DMS153 (cell line): Measurements from ENCODE around the gene PRKCH.

Experiments used
- DNase-seq: peaks from one replicate; lab custom pipeline; 2025; lab: John Stamatoyannopoulos, UW

The PRKCH gene

DNA sequence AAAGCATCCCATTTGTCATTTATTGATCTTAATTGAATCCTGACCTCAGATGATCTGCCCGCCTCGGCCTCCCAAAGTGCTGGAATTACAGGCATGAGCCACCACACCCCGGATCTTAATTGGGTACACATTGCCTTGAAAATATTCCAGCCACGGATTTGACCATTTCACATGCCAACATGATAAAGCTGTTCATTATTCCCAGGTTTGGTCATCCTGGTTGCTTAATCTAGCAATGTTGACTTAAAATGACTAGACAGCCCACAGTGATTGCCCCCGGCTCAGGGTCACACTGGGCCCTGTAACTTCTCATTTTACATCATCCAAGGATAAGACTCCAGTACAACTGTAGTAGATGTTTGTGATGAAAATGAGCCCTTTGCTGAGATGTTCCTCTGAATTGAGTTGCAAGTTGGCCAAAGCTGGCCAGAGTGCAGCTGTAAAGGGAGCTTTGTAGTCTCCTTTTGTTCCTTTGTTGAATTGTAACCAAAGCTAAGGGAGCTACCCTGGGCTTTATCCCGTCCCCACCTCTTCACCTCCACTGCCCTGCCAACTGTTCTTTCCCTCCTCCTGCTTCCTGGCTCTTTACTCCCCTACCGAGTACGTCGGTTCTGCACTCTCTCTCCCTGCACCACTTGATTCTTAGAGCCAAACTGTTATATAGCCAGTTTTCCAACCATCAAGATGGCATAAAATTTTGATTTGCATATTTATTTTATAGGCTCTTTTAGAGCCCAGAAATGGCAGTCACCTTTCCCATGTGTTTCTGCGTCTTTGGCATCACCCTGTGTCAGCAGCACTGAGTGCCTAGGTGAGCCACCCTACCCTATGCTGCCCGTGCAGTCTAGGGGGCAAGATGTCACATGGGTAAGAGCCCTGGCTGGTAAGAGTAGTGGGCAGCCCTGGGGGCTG, 232.6 kb downstream of the PRKCH start:
- DNase-seq, result no peak

DNA sequence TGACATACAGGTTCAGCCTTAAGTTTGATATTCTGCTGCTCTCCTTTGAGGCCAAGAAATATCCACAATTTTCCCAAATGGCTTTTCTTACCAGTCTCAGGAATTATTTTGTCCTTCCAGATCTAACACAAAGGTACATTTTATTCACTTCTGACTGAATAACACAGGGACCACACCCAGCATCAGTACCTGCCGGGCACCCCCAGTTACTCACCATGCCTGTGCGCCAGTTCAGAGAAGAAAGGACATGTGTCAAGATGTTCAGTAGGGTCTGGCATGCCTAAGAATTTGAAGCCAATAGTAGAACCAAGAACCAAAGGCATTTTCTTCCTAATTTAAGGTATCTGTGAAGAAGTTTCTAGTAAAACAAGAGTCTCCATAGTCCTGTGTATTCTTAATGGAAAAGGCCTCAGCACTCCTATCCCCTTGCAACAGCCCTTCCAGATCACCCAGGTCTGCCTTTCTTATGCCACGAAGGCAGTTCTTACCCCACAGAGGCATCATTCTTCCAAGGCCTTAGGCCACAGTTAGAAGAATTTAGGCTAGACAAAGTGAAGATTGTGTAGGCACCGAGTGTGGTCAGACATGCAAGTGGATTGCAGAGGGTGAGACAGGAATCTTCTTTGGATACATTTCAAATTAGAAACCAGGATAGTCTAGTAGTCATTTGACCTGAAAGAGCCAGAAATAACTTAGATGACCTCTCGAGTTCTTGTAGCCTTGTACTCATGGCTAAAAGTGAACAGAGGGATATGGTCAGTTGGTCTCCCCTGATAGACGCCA, 233.9 kb downstream of the PRKCH start:
- DNase-seq, result no peak

DNA sequence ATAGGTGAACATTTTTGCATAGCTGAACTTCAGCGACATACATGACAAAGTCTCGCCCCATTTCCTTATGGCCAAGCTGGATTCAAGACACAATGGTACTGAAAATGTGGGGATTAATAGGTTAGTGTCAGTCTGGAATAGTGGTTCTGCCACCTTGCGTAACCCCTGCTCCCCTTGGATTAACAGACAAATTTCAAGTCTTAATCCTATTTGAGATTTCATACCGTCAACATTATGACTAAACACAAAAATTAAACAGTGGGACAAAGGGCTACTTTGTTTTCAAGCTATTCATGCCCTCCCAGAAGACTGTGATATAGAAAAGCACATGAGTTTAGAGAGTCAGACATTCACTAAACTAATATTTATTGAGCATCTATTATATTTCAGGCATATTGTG, 235.1 kb downstream of the PRKCH start:
- DNase-seq, result no peak

DNA sequence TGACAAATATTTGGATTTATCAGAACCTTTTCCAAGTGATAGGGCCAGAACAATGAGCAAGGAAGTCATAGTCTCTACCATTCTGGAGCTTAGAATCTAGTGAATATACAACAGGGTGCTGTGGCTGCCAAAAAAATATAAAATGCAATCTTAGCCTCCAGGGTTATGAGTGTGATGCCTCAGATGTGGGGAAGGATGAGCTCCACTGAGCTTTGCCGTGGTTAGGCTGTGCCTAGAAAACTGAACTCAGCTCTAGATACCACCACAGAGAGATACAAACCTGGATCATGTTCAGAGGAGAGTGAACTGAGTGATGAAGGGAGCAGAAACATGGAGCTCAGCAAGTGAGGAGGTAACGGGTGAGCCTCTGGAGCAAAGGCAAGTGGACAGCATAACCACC, 235.9 kb downstream of the PRKCH start:
- DNase-seq, result no peak

DNA sequence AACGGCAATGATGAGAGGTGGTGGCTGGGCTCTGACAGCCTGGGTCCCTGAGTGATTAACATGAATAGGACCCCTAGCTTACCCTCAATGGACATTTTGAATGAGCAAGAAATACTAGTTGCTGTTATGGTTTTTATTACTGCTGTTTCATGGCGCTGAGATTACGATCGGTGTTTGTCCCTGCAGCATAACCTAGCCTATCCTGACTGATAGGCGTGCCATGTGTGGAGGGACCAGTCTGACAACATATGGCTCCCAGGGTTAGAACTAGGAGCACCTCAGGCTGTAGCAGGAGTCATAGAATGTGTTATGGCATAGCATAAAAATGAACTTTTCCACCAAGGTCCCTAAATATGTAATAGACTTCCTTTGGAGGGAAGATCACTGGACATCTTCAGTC, 236.5 kb downstream of the PRKCH start:
- no peak for DNase-seq

DNA sequence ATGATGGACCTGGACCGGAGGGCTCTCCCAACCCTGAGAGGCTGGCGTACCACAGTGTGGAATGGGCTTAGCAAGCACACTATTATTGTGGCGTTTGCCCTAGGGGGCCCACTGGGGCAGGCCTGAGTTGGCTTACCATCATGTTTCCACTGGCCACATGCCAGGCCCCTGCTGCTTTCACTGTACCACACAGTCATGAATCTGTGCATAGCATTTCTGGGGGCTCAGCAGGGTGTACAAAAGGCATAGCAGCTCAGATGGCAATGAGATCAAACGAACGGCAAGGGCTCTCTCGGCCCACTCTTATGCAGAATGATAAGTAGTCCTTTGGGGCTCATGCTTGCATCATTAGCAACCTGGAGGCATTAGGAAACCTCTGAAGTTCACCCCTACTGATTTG, 236.9 kb downstream of the PRKCH start:
- DNase-seq, result no peak

DNA sequence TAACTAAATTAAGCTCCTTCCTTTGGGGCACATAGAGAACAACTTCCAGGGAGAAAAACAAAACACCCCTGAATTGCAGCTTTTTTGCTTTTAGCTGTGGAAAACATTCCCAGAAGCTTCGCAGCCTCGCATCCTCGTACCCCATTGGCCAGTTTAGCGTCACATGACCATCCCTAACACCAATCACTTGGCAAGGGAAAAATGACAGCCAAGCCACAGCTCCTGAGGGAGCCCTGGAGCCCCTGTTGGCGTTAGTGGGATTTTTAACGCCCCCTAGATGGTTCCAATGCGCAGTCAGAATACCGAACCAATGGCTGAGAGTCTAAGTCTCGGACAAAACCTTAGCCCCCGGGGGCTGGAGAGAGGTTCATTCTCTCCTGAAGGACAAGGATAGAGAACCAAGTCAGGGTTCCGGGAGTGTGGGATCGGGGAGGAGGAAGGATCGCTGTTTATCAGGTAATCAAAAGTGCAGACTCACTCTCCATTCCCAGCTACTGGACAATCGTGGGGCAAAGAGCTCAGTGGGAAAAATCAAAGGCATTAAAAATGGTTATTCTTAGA, 238.3 kb downstream of the PRKCH start:
- DNase-seq, result no peak

DNA sequence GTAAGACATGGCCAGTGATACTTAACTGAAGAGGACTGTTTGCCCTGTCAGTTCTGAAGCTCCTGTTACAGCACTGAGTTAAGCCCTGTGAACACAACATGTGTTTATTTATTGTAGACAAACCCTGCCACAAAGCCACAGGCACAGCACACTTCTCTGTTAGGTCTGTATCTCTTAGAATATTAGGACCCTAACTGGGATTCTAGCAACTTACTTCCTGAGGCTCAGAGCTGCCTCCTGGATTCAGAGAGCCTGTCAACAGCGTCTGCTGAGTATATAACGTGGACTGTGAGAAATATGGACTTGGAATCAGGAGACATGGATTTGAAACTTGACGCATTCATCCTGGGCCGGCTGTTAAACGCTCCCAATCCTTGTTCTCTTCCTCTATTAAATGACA, 238.9 kb downstream of the PRKCH start:
- DNase-seq, result no peak

DNA sequence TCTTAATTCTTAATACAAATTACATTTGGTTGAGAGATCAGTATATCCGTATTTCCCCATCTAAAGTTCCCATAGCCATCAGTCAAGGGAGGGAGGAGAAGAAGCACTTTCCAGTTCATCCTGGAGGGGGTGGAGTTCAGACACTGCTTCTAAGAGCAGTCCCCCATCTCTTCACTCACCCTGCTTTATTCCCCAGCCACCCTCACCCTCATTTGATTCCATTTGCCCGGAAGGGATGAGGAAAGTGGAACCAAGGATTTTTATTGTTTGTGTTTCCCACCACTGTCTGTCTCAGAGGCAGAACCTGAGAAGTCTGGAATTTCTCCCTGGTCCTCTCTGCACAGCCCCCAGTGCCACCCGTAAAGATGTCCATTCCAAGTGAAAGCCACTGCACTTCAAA, 239.7 kb downstream of the PRKCH start:
- no peak for DNase-seq

DNA sequence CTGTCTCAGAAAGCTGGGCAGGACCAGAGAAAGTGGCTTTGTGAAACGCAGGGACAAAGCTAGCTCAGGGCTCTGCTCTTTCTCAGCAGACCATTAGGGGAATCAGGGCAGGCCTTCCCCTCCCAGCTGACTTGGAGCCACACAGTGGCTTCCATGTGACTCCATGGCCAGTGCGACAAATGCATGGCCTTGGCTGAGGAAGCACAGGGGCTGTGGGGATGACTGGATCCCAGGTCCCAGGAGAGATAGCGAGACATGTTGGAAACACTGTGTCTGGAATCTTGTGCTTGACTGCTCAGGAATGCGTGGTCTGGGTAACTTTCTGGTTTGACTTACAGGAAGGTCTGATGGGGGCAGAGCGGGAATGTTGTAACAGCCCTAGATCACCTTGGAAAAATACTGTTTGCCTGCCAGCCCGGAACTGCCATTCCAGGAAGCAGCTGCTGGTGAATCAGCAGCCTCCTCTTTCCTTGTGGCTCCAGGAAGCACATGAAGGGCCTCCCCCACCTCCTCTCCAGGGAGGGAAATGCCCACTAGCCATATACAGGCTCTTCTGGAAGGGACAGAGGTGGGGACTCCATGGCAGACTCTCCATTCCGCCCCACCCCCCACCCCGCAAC, 240.4 kb downstream of the PRKCH start:
- DNase-seq, result peak; percentile 83

DNA sequence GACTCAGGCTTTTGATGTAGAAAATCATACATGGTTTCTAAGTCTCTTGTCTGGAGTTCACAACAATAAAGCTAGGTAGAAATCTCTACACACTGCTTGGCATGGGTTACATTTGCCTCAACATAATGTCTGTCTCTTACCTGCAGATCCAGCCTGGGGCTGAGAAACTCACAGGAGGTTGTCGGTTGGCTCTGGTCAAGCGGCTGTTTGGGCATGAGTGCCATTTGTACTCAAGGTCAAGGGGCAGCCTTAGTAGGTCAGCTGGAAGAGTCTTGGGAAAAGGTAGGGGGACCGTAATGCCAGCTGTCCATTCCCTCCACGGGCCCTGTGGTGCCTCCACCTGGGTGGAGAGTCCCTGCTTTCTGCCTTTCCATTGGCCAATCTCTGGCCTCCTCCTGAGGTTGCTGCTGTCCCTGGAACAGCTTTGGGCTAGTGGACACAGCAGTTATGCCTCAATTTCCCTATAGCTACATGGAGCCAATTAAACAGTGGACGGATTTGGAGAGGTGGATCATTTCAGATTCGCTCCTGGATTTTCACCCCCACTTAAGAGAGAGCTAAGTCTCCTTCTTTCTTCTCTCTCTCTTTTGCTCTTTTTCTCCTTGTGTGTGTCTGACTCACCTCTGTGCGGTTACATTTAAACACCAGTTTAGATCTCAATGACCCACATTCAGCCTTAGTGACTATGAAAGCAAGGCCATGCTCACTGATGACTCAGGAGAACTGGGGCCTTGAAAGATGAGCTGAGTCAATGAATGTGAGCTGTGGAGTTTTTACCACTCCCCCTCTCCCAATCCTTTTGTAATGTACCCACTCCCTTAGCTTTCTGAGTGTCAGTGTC, 241.2 kb downstream of the PRKCH start:
- no peak for DNase-seq

DNA sequence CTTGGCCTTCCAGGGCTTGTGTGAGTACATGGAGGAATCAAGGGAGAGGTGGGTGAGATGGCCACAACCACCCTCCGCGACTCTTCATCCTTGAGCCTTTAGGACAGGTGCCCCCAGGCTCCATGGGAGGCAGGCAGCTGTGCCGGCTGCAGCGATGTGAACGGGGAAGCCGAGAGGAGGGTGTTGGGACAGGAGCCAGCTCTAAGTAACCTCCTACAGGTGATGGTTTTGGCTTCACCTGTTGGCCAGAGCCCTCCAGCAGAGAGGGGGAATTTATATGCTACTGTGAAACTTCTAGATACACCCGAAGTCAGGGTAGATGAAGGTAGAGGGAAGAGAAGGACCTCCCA, 241.8 kb downstream of the PRKCH start:
- no peak for DNase-seq

DNA sequence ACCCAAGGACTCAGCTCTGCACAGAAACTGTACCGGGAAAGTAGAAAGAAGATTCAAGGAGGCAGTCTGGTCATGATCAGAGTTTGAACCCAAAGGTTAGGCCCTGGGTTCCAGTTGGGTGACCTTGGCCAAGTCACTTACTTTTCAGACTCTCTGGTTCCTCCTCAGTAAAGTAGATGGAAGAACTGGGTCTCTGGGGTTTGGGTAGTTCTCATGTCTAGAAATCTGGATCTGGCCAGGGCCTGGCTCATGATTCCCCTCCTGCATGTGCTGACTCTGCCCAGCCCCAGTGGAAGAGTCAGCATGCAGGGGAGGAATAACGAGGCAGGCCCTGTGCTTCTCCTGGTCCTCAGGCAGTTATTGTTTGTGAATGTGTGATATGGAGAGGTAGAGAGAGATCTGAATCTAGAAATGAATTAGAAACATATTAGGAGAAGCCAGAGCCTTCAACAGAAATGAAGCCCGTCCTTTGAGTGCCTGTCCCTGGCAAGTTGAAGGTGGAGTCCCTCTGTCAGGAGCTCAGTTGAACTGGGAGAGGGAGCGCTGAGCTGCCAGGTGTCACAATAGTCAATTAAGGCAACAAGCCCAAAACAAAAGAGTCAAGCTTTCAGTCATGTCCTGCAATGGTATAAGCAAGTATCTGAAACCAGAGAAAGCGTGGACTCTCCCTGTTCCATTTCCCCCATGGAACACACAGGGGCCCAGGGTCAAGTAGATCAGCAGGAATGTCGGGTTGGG, 242.7 kb downstream of the PRKCH start:
- DNase-seq, result no peak

DNA sequence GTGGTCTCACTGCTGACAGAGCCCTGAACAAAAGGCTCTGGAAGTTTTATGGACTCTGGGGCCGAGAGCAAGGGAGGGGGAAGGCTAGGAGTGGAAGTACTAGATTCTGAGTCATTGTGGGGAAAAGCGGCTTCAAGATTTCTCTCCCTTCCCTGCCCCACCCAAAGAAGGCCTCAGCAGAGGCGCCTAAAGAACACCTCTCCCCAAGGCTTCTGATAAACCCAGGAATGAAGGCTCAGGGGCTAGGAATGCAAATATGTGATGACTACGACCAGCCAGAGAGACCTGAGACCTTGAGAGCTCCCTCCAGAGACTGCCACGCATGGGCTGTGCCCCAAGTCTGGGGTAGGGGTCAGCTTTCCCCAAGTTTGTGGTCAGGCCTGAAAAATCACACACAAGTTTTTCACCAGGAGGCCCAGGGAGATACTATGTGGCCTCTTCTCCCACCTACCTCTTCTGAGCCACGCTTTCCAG, 243.3 kb downstream of the PRKCH start:
- DNase-seq, result no peak

DNA sequence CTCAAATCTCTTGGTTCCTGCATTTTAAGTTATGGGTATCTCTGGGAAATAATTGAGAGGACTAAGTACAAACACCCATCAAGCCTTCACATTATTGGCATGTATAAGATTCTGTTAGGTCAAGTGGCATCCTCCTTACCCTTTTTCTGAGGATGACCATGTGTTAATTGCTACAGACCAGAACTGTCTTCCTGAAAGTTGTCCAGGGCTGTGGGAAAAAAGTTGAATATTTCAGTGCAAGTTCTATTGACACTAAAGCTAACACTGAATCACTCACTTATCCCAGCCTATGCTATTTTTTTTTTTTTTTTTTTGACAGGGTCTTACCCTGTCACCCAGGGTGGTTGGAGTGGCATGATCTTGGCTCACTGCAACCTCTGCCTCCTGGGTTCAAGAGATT, 243.8 kb downstream of the PRKCH start:
- DNase-seq, result no peak

DNA sequence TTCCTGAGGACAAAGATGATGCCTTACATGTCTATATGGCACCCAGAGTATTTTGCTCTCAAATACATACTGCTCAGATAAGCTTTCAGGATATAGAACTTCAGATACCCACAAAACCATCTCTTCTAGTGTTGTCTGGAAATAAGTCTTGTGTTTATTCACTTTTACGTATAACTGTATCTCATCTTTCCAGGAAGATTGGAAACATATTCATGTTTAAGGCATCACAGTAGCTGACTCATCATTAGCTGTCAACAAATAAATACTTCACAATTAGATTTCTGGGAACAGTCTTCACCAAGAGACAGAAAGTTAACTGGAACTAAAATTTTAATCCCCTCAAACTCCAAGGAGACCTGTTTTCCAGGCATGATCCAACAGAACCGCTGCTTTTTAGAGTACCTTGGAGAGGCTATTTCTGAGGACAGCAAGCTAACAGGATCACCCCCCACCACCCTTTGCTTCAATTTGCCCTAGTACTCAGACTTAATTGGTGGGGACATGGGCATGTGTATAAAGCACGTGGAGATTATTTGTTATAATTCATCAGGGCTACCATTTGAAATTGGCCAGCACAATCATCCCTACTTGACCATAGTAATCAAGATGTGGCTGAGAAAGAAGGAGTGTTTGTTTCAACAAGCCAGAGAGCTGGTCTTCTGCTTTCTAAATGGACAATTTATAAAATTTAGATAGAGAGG, 244.6 kb downstream of the PRKCH start:
- DNase-seq, result no peak

DNA sequence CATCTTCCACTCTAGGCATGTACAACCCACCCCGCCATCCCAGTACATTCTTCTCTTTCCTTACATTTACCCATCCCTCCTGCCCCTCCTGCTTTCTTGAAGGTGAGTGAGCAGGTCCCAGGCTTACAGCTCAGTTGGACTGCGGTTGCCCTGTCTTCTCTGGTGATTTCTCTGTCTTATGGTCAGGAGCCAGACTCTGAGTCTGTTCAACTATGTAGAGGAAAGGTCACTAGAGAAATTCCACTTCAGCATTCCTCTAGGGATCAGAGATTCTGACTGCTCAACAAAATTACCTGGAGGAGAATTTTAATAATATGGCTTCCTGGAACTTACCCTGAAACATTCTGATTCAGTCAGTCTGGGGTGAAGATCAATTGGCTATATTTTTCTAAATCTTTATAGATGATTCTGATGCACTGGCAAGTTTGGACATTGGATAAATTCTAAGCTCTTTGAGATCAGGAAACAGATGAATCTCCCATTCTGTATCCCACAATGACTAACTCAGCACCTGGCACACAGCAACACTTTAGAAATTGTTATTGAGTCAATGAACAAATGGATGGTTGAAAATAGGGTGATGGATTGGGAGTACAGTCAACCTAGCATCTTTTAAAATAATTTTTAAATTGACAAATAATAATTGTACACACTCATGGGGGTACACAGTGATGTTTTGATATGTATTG, 245.3 kb downstream of the PRKCH start:
- DNase-seq, result no peak

DNA sequence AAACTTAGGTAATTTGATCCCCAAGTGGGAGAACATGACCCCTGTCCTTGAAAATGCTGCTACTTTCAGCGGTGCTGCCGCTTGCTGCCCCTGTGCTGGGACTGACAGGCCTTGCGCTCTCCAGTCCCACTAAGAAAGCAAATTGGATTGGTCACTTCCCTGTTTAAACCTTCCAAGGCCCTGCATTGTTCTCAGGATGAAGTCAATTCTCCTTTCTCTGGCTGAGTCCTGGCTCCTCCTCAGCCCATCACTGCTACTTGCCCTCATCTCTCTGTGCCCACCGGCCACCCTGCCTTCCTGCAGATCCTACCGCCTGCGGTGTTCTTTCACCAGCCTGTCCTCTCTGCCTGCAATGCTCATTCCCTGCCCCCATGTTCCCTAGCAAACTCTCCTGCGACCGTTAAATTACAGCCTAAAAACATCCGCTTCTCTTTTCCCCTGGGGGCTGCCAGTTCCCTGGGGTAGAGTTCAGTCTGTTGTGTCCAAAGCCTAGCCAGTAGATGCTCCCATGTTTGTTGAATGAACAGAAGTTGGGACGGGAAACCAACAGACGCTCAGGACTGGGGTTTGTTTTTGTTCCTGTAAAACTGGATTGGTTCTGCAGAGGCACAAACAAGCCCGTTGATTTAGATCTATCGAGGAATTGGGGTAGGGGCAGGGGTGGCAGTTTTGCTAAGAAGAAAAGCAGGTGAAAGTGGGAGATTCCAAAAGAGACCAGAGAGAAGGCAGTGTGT, 246.6 kb downstream of the PRKCH start:
- DNase-seq, result no peak

DNA sequence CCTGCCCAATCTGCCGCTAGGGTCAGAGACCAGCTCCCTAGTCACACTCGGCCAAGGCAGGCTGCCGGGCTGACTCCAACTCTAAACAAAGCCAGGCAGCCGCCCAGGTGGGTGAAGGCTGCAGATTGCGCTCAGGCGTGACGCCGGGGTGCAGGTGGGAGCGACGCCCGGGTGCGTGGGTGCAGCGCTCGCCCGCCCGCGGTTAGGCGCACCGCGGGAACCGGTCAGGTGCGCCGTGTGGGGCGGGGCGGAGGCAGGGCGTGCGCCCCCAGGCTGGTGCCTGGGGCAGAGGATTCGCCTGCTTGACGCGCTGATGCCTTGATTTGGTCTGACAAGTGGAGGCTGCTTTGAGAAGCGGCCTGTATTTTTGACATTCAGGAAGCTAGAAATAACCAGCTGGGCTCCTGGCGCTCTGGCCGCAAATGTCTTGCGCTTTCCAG, 247.2 kb downstream of the PRKCH start:
- peak; percentile 28 for DNase-seq
